Upper lobe of left lung (tissue), 4 donors: ENCODE data around the gene GLRA3.

Source experiments
- POLR2AphosphoS5 ChIP-seq, 2 donors: sonication (generic); formaldehyde crosslinking; IDR thresholded peaks; one replicate each; pipeline ENCODE4 v1.5.1; 2017; ENCODE audit warnings: antibody characterized with exemption in 2 of 2
- TF ChIP-seq, protein P1 (sequence below), 6 experiments: fragments of 450-650 bp in 4 of 6; fragments of 200-600 bp in 2 of 6; sonication (generic) in 2 of 6; IDR thresholded peaks; one replicate each; pipeline ENCODE4 v1.5.1; 2016 to 2019; ENCODE audit warnings: antibody characterized with exemption in 6 of 6

DNA sequence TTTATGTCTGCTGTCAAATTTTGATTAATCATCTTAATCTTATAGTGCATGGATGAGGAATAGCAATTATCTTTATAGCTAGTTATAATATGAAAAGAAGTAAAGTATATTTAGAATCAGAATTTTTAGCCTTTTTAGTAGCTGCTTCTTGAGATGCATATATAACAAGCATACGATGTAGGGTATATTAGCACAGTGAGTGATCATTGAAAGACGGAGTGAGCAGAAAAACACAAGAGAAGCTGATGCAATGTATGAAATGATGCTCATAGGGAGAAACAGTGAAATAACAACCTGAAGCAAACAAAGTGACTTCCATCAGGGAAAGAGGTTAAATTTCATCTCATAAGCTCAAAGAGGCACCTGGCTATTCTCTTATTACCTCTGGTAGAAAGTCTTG, 77.0 kb downstream of the GLRA3 start:
- TF ChIP-seq, protein P1, sequence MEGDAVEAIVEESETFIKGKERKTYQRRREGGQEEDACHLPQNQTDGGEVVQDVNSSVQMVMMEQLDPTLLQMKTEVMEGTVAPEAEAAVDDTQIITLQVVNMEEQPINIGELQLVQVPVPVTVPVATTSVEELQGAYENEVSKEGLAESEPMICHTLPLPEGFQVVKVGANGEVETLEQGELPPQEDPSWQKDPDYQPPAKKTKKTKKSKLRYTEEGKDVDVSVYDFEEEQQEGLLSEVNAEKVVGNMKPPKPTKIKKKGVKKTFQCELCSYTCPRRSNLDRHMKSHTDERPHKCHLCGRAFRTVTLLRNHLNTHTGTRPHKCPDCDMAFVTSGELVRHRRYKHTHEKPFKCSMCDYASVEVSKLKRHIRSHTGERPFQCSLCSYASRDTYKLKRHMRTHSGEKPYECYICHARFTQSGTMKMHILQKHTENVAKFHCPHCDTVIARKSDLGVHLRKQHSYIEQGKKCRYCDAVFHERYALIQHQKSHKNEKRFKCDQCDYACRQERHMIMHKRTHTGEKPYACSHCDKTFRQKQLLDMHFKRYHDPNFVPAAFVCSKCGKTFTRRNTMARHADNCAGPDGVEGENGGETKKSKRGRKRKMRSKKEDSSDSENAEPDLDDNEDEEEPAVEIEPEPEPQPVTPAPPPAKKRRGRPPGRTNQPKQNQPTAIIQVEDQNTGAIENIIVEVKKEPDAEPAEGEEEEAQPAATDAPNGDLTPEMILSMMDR (IDR thresholded peaks at IDR 0.05), result no peak
- no peak for TF ChIP-seq POLR2AphosphoS5 (IDR thresholded peaks at IDR 0.05)
